ENCODE data around the gene ADPRHL1. TPM values are rescaled to one million over a fixed set of nuclear protein-coding genes. Genes with fewer than 3 reads are reported as not detected.
A peak's percentile ranks its signal among the peaks of the same experiment; 100 is the strongest.

The ADPRHL1 gene
- total RNA-seq, 1 experiment from 2014 or later, result 4.9 TPM

DNA sequence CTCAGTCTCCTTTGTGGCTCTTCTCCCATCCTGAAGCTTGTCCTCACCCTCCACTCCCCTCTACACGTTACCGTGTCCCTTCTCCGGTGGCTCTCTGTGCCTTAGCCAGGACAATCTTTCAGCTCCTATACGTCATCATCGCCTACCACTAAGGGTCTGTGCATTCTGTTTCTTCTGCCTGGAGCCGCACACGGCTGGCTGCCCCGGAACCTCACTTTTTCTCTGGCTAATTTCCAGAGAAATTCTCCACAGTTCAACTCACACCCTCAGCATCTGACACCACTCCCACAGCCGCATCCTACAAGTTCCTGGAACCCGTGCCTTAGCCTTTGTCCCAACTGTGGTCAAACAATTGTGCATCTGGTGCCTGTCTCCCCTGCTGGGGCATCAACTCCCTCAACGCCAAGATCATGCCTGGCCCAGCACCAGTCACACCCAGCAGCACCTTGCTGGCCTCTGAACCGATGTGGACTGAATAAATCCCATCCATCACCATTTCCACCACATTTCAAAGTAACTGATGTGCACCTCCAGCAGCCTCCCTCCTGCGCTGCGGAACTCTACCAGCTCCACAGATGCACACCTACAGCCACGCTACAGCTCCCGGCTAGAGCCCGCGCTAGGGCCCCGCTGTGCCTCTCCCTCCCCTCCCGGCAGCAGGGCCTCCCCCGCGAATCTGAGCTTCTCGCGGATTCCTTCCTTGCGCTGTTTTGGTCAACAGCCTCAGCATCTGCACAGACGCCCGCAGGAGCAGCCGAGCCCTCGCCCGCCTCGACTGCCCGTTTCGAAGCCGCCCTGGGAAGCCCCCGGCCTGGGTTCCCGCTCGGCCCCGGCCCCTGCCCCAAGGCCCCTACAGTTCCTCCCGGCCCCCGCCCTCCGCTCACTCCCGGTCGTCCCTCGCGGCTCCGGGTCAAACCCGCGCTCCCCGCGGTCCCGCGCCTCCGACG, 36.5 kb upstream of the ADPRHL1 start:
- H3K4me3 ChIP-seq (ENCODE audit: low read depth, low read length), result peak overlapping the region; percentile 73
- Mint-ChIP-seq H3K4me1 (ENCODE audit: low read depth, unreplicated experiment) (peaks cover 34% of the 10 kb centered on the region), H3K9me3 (ENCODE audit: unreplicated experiment) (no peaks in the 10 kb centered on the region), H3K27ac (ENCODE audit: unreplicated experiment) (peak overlapping the region; percentile 74), H3K27me3 (ENCODE audit: insufficient read depth, unreplicated experiment) (no peaks in the 10 kb centered on the region), H3K4me3 (ENCODE audit: unreplicated experiment) (peak overlapping the region; percentile 90), H3K36me3 (ENCODE audit: insufficient read depth, unreplicated experiment) (peaks cover 18% of the 10 kb centered on the region)
- H3K36me3 ChIP-seq (ENCODE audit: control insufficient read depth, insufficient read depth, low read length), result peaks cover 3% of the 10 kb centered on the region; the same call in 1 of the 2 replicates
- no peaks in the 10 kb centered on the region for H3K27me3 ChIP-seq (replicated peaks; ENCODE audit: control insufficient read depth, insufficient read depth, low read length)
- DNase-seq, result peak in 1 of 2 experiments; percentile 47
- no TSS peak for BruUV-seq (replicated peaks)
- peaks cover 37% of the 10 kb centered on the region for H3K4me1 ChIP-seq
- intact Hi-C loops (cut with micrococcal nuclease; ENCODE audit: unreplicated experiment), result loop anchor here (2.0 kb wide), 1 partner anchor 73 kb away; no protein-coding TSS in a partner anchor
- TF ChIP-seq, protein P1, sequence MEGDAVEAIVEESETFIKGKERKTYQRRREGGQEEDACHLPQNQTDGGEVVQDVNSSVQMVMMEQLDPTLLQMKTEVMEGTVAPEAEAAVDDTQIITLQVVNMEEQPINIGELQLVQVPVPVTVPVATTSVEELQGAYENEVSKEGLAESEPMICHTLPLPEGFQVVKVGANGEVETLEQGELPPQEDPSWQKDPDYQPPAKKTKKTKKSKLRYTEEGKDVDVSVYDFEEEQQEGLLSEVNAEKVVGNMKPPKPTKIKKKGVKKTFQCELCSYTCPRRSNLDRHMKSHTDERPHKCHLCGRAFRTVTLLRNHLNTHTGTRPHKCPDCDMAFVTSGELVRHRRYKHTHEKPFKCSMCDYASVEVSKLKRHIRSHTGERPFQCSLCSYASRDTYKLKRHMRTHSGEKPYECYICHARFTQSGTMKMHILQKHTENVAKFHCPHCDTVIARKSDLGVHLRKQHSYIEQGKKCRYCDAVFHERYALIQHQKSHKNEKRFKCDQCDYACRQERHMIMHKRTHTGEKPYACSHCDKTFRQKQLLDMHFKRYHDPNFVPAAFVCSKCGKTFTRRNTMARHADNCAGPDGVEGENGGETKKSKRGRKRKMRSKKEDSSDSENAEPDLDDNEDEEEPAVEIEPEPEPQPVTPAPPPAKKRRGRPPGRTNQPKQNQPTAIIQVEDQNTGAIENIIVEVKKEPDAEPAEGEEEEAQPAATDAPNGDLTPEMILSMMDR (IDR thresholded peaks at IDR 0.05; ENCODE audit: insufficient read depth in 1 of 2, low read depth in 1 of 2, low read length in 1 of 2, severe bottlenecking in 1 of 2, unreplicated experiment in 1 of 2), result peak in 1 of 2 experiments; percentile 12
- no peaks in the 10 kb centered on the region for H3K9me3 ChIP-seq
- ChIA-PET POLR2A (no interaction called here), CTCF (interaction anchor here (0.7 to 2.0 kb wide), 6 partner anchors 27 to 72 kb away, joined by 3 to 10 read pairs (median 4); no protein-coding TSS in a partner anchor)

DNA sequence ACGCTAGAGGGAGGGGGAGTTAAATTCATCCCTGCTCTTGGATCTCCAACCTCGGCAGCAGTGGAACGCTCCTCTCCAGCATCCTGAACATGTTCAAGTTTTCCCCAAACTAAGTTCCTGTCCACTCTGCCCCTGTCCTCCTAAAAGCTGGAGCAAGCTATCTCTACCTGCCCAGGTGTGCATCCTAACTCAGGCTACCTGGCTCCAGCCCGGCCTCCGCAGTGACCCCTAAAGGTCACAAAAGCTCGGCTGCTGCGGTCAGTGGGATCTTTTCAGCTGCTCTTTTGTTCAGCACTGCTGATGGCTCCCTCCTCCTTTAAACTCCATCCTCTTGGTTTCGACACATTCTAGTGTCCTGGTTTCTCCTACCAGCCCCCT, 35.9 kb upstream of the ADPRHL1 start:
- ChIA-PET CTCF (interaction anchor here (0.5 to 2.0 kb wide), 7 partner anchors 26 to 688 kb away, joined by 3 to 10 read pairs (median 4); no protein-coding TSS in a partner anchor), POLR2A (interaction anchor here (0.5 kb wide), 1 partner anchor 120 kb away, joined by 7 read pairs; no protein-coding TSS in a partner anchor)
- Mint-ChIP-seq H3K27ac (ENCODE audit: unreplicated experiment) (peak overlapping the region; percentile 74), H3K36me3 (ENCODE audit: insufficient read depth, unreplicated experiment) (peaks cover 20% of the 10 kb centered on the region), H3K27me3 (ENCODE audit: insufficient read depth, unreplicated experiment) (no peaks in the 10 kb centered on the region), H3K4me1 (ENCODE audit: low read depth, unreplicated experiment) (peaks cover 30% of the 10 kb centered on the region), H3K4me3 (ENCODE audit: unreplicated experiment) (peak overlapping the region; percentile 90), H3K9me3 (ENCODE audit: unreplicated experiment) (no peaks in the 10 kb centered on the region)
- intact Hi-C loops (cut with micrococcal nuclease; ENCODE audit: unreplicated experiment), result no loop called here
- H3K27me3 ChIP-seq (replicated peaks; ENCODE audit: control insufficient read depth, insufficient read depth, low read length), result no peaks in the 10 kb centered on the region
- no TSS peak for BruUV-seq (replicated peaks)
- DNase-seq, result peak; percentile 69 to 71
- H3K4me1 ChIP-seq, result peaks cover 35% of the 10 kb centered on the region
- TF ChIP-seq, protein P1 (IDR thresholded peaks at IDR 0.05; ENCODE audit: insufficient read depth in 1 of 2, low read depth in 1 of 2, low read length in 1 of 2, severe bottlenecking in 1 of 2, unreplicated experiment in 1 of 2), result peak; percentile 41 to 72
- H3K36me3 ChIP-seq (ENCODE audit: control insufficient read depth, insufficient read depth, low read length), result peaks cover 3% of the 10 kb centered on the region; the same call in 1 of the 2 replicates
- H3K4me3 ChIP-seq (ENCODE audit: low read depth, low read length), result peak overlapping the region; percentile 73
- no peaks in the 10 kb centered on the region for H3K9me3 ChIP-seq

DNA sequence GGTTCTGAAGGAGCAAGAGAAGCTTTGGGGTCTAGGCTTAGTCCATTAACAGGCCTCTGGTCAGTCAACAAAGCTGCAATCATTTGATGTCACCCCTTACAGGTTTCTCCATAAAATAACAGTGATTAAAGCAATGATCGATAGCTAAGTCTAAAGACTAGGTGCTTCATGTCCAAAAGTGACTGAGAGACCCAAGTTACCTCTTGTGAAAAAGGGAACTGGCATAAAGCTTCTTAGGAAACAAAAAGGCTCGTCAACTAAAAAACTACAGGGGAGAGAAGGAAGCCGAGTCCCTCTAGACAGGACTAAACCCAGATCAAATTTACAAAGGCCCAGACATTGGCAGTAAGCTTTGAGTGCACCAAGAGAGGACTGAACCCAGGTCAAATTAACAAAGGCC, 35.0 kb upstream of the ADPRHL1 start:
- Mint-ChIP-seq H3K27me3 (ENCODE audit: insufficient read depth, unreplicated experiment) (no peaks in the 10 kb centered on the region), H3K4me1 (ENCODE audit: low read depth, unreplicated experiment) (peaks cover 21% of the 10 kb centered on the region), H3K36me3 (ENCODE audit: insufficient read depth, unreplicated experiment) (peaks cover 21% of the 10 kb centered on the region), H3K9me3 (ENCODE audit: unreplicated experiment) (no peaks in the 10 kb centered on the region), H3K4me3 (ENCODE audit: unreplicated experiment) (peak overlapping the region; percentile 11), H3K27ac (ENCODE audit: unreplicated experiment) (no peak overlapping the region)
- no TSS peak for BruUV-seq (replicated peaks)
- Histone ChIP-seq H3K4me1 (peaks cover 27% of the 10 kb centered on the region), H3K36me3 (ENCODE audit: control insufficient read depth, insufficient read depth, low read length) (peaks cover 3% of the 10 kb centered on the region; the same call in 1 of the 2 replicates), H3K4me3 (ENCODE audit: low read depth, low read length) (no peak overlapping the region), H3K27me3 (replicated peaks; ENCODE audit: control insufficient read depth, insufficient read depth, low read length) (no peaks in the 10 kb centered on the region), H3K9me3 (no peaks in the 10 kb centered on the region)
- ChIA-PET CTCF (interaction anchor here (2.0 kb wide), 1 partner anchor 74 kb away, joined by 10 read pairs; no protein-coding TSS in a partner anchor), POLR2A (no interaction called here)
- DNase-seq, result no peak
- intact Hi-C loops (cut with micrococcal nuclease; ENCODE audit: unreplicated experiment), result no loop called here
- TF ChIP-seq, protein P1 (IDR thresholded peaks at IDR 0.05; ENCODE audit: insufficient read depth in 1 of 2, low read depth in 1 of 2, low read length in 1 of 2, severe bottlenecking in 1 of 2, unreplicated experiment in 1 of 2), result no peak
